MV-4-11 (cell line): Measurements from ENCODE around the gene THEM4.

Experiments used
- DNase-seq: peaks from one replicate; lab custom pipeline; 2025; lab: John Stamatoyannopoulos, UW

THEM4 gene

DNA sequence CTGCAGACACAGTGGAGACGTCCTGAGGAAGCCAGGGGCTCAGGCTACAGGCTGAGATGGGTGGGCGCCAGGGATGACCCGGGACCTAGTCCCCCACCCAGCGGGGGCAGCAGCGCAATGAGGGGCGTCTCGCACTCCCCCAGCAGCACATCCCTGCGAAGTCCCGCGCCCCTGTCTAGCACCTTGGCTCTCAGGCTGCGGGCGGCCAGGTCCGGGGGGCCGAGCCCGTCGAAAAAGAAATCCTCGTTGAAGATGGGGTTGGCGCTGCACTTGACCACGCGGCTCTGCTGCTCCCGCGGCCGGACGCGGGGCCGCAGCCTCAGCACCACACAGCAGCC, 71.5 kb downstream of the THEM4 start:
- no peak for DNase-seq

- no peak for DNase-seq
Observed at GRCh38 chr1:151837197-151837596, 72.1 kb downstream of the THEM4 start.

- no peak for DNase-seq
Observed at GRCh38 chr1:151835596-151835995, 73.7 kb downstream of the THEM4 start.

- DNase-seq, result peak; percentile 52
Observed at GRCh38 chr1:151834239-151834638, 75.1 kb downstream of the THEM4 start.

DNA sequence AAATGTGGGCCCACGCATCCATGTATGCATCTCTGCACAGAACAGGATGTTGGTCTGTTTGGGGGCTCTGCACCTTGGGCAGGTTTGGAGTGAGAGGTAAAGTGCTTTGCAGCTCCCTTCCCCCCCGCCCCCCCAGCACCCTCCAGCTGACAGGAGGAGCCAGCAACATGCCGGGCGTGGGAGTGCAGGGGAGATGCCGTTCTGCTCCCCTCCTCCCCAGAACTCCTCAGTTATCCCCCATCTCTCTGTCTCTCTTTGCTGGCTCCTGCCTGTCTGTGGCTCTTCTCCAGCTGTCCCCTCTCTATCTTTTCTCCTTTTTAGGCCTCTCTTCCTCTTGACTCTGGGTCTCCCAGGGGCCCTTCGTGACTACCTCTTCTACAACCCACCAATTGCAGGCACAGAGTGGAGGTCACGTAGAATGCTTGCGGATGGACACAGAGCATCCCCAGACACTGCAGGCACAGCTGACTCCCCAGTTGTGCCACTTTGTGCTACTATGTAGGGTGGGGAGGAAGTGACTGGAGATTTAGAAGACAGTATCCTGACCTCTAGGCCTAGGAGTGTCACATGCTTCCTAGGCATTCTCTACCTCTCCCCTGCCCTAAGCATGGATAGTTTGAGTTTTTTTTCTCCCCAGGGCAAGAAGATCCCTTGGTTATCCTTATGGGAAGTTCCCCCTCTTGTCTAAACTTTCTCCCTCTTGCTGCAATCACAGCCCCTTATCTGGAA, 76.0 kb downstream of the THEM4 start:
- peak; percentile 25 for DNase-seq

GRCh38 chr1:151832318-151832980, 76.9 kb downstream of the THEM4 start:
- DNase-seq, result no peak

- DNase-seq, result no peak
Observed at GRCh38 chr1:151831605-151832004, 77.7 kb downstream of the THEM4 start, which contains the start of gene RORC. Gene RORC, minus strand, starts transcription at chr1:151831802. Its CDS starts 38 bp downstream, at chr1:151831764.

GRCh38 chr1:151831256-151831591, 78.1 kb downstream of the THEM4 start:
- DNase-seq, result no peak

- no peak for DNase-seq
Observed at GRCh38 chr1:151830055-151830454, 79.3 kb downstream of the THEM4 start.

- DNase-seq, result no peak
Observed at GRCh38 chr1:151829352-151830046, 79.8 kb downstream of the THEM4 start.

- peak; percentile 50 for DNase-seq
Observed at GRCh38 chr1:151828921-151829320, 80.4 kb downstream of the THEM4 start.

DNA sequence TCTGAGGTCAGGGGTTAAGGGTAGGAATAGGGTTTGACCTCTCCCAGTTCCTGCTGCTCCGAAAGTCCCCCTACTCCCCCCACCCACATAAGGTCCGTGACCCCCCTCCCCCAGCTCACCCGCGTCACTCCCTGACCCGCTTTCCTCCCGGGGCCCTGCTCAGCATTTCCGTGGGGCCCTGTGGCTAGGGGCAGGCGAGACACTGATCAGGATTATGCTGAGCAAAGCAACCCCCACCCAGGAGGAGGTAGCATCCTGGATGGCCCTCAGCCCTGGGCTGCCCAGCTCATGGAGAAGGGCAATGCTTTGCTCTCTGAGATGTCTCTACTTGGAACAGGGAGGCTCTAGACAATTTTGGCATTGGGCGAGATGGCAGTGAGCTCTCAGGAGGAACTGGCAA, 81.5 kb downstream of the THEM4 start:
- DNase-seq, result no peak

DNA sequence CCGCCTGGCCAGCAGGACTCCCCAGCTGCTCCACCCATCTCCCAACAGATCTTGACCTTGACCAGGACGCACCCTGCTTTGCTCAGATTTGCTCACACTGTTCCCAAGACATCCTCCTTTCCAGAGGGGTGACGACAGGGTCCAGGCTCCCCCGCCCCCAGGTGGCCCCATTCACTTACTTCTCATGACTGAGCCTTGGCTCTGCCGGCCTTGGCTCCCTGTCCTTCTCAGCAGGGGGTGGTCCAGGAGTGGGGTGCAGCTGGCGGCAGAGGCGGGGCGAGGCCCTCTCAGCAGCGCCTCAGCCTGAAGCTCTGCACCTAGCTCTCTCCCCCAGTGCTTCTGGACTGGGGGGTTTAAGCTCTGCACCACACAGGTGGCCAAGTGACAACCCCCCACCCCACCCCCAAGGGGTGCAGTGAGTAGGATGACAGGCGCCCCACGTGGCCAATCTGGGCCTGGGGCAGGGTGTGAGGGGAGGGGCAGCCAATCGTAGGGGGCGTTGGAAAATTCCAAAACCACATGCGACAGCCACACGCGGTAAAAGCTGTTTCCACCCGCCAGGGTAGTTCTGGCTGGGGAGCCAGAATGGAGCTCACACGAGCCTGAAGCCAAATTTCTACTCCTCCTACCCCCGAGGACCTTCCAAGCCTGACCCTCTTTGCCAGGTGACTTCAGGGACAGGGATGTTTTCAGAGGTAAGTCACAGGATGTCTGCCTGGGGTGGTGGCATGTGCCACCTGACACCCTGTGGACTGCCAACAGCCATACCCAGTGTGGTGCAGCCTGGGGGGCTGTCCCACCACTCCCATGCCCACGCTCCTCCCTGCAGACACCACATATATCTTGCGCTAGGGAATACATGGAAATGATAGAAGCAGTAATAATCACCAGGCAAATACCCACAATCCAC, 83.3 kb downstream of the THEM4 start:
- no peak for DNase-seq

GRCh38 chr1:151825204-151825603, 84.1 kb downstream of the THEM4 start:
- DNase-seq, result no peak
